GM12878 (cell line): ENCODE measurements around the gene GFM1.

Experiments
- PBX3 ChIP-seq: IDR thresholded peaks from 2 replicates; pipeline ENCODE4 v1.6.1; 2011; ENCODE audit warnings: mild to moderate bottlenecking, low read depth, low read length, moderate library complexity; ENCODE audit not compliant: insufficient replicate concordance
- POLR2A ChIP-seq: IDR thresholded peaks from 2 replicates; pipeline ENCODE4 v1.6.1; 2011; ENCODE audit warnings: low read depth, mild to moderate bottlenecking, low read length
- SMC3 ChIP-seq: IDR thresholded peaks from 2 replicates; pipeline ENCODE4 v1.6.1; 2011; ENCODE audit warnings: low read length, improper control_type of control experiment, borderline replicate concordance
- SP1 ChIP-seq: IDR thresholded peaks from one replicate; pipeline ENCODE4 v1.6.1; 2011; ENCODE audit warnings: low read depth, low read length

GRCh38 chr3:158680861-158681260 is 36.5 kb downstream of the GFM1 start:
- no peak for TF ChIP-seq POLR2A
- no peak for TF ChIP-seq SMC3
- TF ChIP-seq PBX3: no peak
- TF ChIP-seq SP1: no peak
